Calu3 (cell line): Measurements from ENCODE around the gene PPL. TPM values are rescaled to one million over a fixed set of nuclear protein-coding genes. Genes with fewer than 3 reads are reported as not detected.
"Not testable (repeated sequence)": the region's sequence is repeated elsewhere in the genome, so short reads cannot be mapped to it uniquely, and the experiment has no call there.

Experiments used
- BruUV-seq: library from RNA; stranded (reverse); fragments of 400-500 nt; replicated peaks from 2 replicates; lab custom pipeline; 2021; lab: Mats Ljungman, UMichigan
- CTCF ChIA-PET: fragments of 300-600 bp; sonication (Branson Sonifier 250); formaldehyde crosslinking; loops from one replicate; lab custom pipeline; 2022; ENCODE audit warnings: antibody characterized with exemption; lab: Charles Lee
- DNase-seq: peaks from one replicate; pipeline ENCODE4 v3.0.0; 2022
- H3K27ac Mint-ChIP-seq: one replicate; pipeline ENCODE4 v1.8.0; 2022; ENCODE audit warnings: mixed read lengths; ENCODE audit not compliant: unreplicated experiment
- H3K27me3 Mint-ChIP-seq: one replicate; pipeline ENCODE4 v1.8.0; 2022; ENCODE audit warnings: mixed read lengths; ENCODE audit not compliant: unreplicated experiment
- H3K36me3 Mint-ChIP-seq: one replicate; pipeline ENCODE4 v1.8.0; 2022; ENCODE audit warnings: mild to moderate bottlenecking, moderate library complexity, mixed read lengths; ENCODE audit not compliant: insufficient read depth, unreplicated experiment
- H3K4me1 Mint-ChIP-seq: one replicate; pipeline ENCODE4 v1.8.0; 2022; ENCODE audit warnings: mild to moderate bottlenecking, low read depth, mixed read lengths; ENCODE audit not compliant: unreplicated experiment
- H3K4me3 Mint-ChIP-seq: one replicate; pipeline ENCODE4 v1.8.0; 2022; ENCODE audit warnings: mild to moderate bottlenecking, low read depth, moderate library complexity, mixed read lengths; ENCODE audit not compliant: unreplicated experiment
- H3K9me3 Mint-ChIP-seq: one replicate; pipeline ENCODE4 v1.8.0; 2022; ENCODE audit warnings: low read depth, mixed read lengths; ENCODE audit not compliant: unreplicated experiment
- intact Hi-C: fragments of 100-400 bp; cut with micrococcal nuclease; formaldehyde crosslinking; loops from one replicate; pipeline ENCODE4 v1.10.0; 2022; ENCODE audit not compliant: unreplicated experiment
- total RNA-seq: library from RNA; stranded (reverse); gene quantifications from 2 replicates; pipeline ENCODE4 v1.2.3, GENCODE V29; 2022
- TF ChIP-seq, protein P1 (sequence below): fragments of 200-600 bp; IDR thresholded peaks from one replicate; pipeline ENCODE4 v1.8.0; 2022; ENCODE audit warnings: antibody characterized with exemption; ENCODE audit not compliant: unreplicated experiment

PPL gene
- total RNA-seq, 1 experiment from 2014 or later: 75.0 TPM

DNA sequence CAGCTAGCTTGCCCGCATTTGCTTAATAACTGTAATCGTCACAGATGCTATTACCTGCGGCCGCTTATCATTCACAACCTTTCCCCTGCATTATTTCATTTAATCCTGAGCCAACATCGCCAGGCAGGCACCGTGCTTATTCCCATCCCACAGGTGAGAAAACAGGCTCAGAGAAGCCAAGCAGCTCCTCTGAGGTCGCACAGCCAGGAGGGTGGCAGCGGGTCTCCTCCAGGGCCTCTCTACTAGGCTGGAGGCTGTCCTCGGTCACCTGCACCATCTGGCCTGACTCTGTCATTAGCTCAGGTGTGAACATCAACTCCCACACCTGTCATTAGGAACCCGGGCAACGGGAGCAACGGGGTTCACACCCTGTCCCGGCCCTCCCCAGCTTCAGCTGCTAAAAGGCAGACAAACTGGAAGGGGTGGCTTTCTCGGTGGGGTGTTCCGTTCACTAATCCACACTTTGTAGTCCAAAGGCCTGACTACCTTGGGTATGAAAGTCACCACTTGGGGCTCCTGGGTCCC is 3.0 kb downstream of the PPL start:
- Mint-ChIP-seq H3K27ac (no peak overlapping the region), H3K4me1 (peaks cover 12% of the 10 kb centered on the region), H3K9me3 (no peaks in the 10 kb centered on the region), H3K36me3 (peaks cover 49% of the 10 kb centered on the region), H3K4me3 (no peak overlapping the region), H3K27me3 (no peaks in the 10 kb centered on the region)
- CTCF ChIA-PET: interaction anchor here (0.6 kb wide), 1 partner anchor 235 kb away, joined by 5 read pairs; no protein-coding TSS in a partner anchor
- no peak for DNase-seq
- no TSS peak for BruUV-seq
- TF ChIP-seq, protein P1, sequence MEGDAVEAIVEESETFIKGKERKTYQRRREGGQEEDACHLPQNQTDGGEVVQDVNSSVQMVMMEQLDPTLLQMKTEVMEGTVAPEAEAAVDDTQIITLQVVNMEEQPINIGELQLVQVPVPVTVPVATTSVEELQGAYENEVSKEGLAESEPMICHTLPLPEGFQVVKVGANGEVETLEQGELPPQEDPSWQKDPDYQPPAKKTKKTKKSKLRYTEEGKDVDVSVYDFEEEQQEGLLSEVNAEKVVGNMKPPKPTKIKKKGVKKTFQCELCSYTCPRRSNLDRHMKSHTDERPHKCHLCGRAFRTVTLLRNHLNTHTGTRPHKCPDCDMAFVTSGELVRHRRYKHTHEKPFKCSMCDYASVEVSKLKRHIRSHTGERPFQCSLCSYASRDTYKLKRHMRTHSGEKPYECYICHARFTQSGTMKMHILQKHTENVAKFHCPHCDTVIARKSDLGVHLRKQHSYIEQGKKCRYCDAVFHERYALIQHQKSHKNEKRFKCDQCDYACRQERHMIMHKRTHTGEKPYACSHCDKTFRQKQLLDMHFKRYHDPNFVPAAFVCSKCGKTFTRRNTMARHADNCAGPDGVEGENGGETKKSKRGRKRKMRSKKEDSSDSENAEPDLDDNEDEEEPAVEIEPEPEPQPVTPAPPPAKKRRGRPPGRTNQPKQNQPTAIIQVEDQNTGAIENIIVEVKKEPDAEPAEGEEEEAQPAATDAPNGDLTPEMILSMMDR: no peak
- intact Hi-C loops: no loop called here

- BruUV-seq: no TSS peak
- Mint-ChIP-seq H3K4me3 (no peak overlapping the region), H3K27ac (no peak overlapping the region), H3K9me3 (no peaks in the 10 kb centered on the region), H3K27me3 (no peaks in the 10 kb centered on the region), H3K4me1 (peaks cover 12% of the 10 kb centered on the region), H3K36me3 (peaks cover 50% of the 10 kb centered on the region)
- TF ChIP-seq, protein P1: no peak
- no peak for DNase-seq
- intact Hi-C loops: no loop called here
- CTCF ChIA-PET: interaction anchor here (0.6 kb wide), 1 partner anchor 235 kb away, joined by 5 read pairs; no protein-coding TSS in a partner anchor
Observed at GRCh38 chr16:4933433-4933832, 3.5 kb downstream of the PPL start.

GRCh38 chr16:4931381-4931780 is 5.6 kb downstream of the PPL start:
- BruUV-seq: no TSS peak
- intact Hi-C loops: no loop called here
- Mint-ChIP-seq H3K27me3 (no peaks in the 10 kb centered on the region), H3K4me1 (peaks cover 12% of the 10 kb centered on the region), H3K27ac (no peak overlapping the region), H3K36me3 (peaks cover 42% of the 10 kb centered on the region), H3K4me3 (no peak overlapping the region), H3K9me3 (peaks cover 6% of the 10 kb centered on the region)
- no peak for DNase-seq
- TF ChIP-seq, protein P1: no peak
- CTCF ChIA-PET: interaction anchor here (0.7 kb wide), 1 partner anchor 13 kb away, joined by 3 read pairs; no protein-coding TSS in a partner anchor

DNA sequence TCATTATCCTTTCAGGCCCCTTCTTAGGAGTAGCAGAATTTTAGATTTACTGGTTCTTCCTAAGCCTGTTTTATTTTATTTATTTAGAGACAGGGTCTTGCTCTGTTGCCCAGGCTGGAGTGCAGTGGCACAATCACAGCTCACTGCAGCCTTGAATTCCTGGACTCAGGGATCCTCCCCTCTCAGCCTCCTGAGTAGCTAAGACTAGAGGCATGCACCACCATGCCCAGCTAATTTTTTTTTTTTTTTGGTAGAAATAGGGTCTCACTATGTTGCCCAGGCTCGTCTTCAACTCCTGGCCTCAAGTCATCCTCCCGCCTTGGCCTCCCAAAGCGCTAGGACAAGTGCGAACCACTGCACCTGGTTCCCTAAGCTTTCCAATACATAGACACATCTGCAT is 7.3 kb downstream of the PPL start:
- CTCF ChIA-PET, H3K4me3 Mint-ChIP-seq, H3K27me3 Mint-ChIP-seq, intact Hi-C loops, DNase-seq, H3K27ac Mint-ChIP-seq, H3K9me3 Mint-ChIP-seq, BruUV-seq: not testable (repeated sequence)
- H3K36me3 Mint-ChIP-seq: peaks cover 37% of the 10 kb centered on the region
- H3K4me1 Mint-ChIP-seq: peaks cover 28% of the 10 kb centered on the region

DNA sequence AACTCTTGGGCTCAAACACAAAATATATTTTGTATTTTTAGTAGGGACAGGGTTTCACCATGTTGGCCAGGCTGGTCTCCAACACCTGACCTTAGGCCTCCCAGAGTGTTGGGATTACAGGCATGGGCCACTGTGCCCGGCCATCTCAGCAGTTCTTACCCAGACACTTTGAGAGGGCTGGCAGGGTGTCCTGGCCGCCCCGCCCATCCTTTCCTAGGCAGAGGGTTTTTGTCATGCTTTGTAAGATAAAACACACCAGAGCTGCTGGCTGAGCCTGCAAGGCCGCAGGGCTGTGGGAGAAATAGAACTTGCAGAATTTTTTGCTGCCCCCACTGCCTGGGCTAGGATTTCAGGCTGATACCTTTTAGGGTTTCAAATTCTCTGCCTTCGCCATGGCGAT is 8.7 kb downstream of the PPL start:
- no peak overlapping the region for H3K4me3 Mint-ChIP-seq
- intact Hi-C loops: no loop called here
- no TSS peak for BruUV-seq
- no peak for DNase-seq
- CTCF ChIA-PET: no interaction called here
- H3K36me3 Mint-ChIP-seq: peaks cover 32% of the 10 kb centered on the region
- H3K9me3 Mint-ChIP-seq: peaks cover 6% of the 10 kb centered on the region
- H3K4me1 Mint-ChIP-seq: peaks cover 31% of the 10 kb centered on the region
- TF ChIP-seq, protein P1: no peak
- no peaks in the 10 kb centered on the region for H3K27me3 Mint-ChIP-seq
- no peak overlapping the region for H3K27ac Mint-ChIP-seq
